Immature natural killer cell (primary cell): Measurements from ENCODE around the gene IQCN. TPM values are rescaled to one million over a fixed set of nuclear protein-coding genes. Genes with fewer than 3 reads are reported as not detected.
A peak's percentile ranks its signal among the peaks of the same experiment; 100 is the strongest.

ENCODE experiments used
- DNase-seq, 3 donors: peaks; one replicate each; pipeline ENCODE4 v3.0.0; 2022; ENCODE audit warnings: mixed read lengths in 1 of 3
- H3K27ac Mint-ChIP-seq, 6 donors: one replicate each; pipeline ENCODE4 v1.8.0; 2020; ENCODE audit warnings: mixed read lengths in 6 of 6, mild to moderate bottlenecking in 5 of 6, inconsistent platforms in 4 of 6, moderate library complexity in 3 of 6
- H3K27me3 Mint-ChIP-seq, 3 donors: one replicate each; pipeline ENCODE4 v1.8.0; 2020 to 2021; ENCODE audit warnings: low read depth in 3 of 3, mild to moderate bottlenecking in 3 of 3, mixed read lengths in 3 of 3, moderate library complexity in 3 of 3, inconsistent platforms in 1 of 3
- H3K36me3 Mint-ChIP-seq, 3 donors: one replicate each; pipeline ENCODE4 v1.8.0; 2020; ENCODE audit warnings: mixed read lengths in 3 of 3, inconsistent platforms in 2 of 3, mild to moderate bottlenecking in 2 of 3
- H3K4me1 Mint-ChIP-seq, 2 donors: one replicate each; pipeline ENCODE4 v1.8.0; 2020; ENCODE audit warnings: inconsistent platforms in 2 of 2, mild to moderate bottlenecking in 2 of 2, mixed read lengths in 2 of 2, moderate library complexity in 1 of 2
- H3K4me3 Mint-ChIP-seq, 5 donors: one replicate each; pipeline ENCODE4 v1.8.0; 2020; ENCODE audit warnings: mild to moderate bottlenecking in 5 of 5, mixed read lengths in 5 of 5, inconsistent platforms in 3 of 5, moderate library complexity in 3 of 5
- H3K9me3 Mint-ChIP-seq, 6 donors: one replicate each; pipeline ENCODE4 v1.8.0; 2020; ENCODE audit warnings: mild to moderate bottlenecking in 6 of 6, mixed read lengths in 6 of 6, inconsistent platforms in 4 of 6, moderate library complexity in 3 of 6
- polyA plus RNA-seq, 3 donors: library from polyadenylated mRNA; unstranded; fragments of 300-500 nt; fragmentation: Illumina TruSeq; gene quantifications; one replicate each; pipeline ENCODE4 v1.2.3, GENCODE V29; 2021

The IQCN gene, protein sequence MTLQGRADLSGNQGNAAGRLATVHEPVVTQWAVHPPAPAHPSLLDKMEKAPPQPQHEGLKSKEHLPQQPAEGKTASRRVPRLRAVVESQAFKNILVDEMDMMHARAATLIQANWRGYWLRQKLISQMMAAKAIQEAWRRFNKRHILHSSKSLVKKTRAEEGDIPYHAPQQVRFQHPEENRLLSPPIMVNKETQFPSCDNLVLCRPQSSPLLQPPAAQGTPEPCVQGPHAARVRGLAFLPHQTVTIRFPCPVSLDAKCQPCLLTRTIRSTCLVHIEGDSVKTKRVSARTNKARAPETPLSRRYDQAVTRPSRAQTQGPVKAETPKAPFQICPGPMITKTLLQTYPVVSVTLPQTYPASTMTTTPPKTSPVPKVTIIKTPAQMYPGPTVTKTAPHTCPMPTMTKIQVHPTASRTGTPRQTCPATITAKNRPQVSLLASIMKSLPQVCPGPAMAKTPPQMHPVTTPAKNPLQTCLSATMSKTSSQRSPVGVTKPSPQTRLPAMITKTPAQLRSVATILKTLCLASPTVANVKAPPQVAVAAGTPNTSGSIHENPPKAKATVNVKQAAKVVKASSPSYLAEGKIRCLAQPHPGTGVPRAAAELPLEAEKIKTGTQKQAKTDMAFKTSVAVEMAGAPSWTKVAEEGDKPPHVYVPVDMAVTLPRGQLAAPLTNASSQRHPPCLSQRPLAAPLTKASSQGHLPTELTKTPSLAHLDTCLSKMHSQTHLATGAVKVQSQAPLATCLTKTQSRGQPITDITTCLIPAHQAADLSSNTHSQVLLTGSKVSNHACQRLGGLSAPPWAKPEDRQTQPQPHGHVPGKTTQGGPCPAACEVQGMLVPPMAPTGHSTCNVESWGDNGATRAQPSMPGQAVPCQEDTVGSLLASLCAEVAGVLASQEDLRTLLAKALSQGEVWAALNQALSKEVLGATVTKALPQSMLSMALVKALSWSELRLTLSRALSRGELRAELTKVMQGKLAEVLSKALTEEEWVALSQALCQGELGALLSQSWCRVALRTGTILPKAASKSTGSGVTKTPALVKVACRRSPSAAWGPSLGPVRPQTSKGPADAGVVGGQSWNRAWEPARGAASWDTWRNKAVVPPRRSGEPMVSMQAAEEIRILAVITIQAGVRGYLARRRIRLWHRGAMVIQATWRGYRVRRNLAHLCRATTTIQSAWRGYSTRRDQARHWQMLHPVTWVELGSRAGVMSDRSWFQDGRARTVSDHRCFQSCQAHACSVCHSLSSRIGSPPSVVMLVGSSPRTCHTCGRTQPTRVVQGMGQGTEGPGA (N-terminal part only)
- polyA plus RNA-seq: under 1 TPM in 1 of 3 donors, not detected in 2; 0.15 TPM

DNA sequence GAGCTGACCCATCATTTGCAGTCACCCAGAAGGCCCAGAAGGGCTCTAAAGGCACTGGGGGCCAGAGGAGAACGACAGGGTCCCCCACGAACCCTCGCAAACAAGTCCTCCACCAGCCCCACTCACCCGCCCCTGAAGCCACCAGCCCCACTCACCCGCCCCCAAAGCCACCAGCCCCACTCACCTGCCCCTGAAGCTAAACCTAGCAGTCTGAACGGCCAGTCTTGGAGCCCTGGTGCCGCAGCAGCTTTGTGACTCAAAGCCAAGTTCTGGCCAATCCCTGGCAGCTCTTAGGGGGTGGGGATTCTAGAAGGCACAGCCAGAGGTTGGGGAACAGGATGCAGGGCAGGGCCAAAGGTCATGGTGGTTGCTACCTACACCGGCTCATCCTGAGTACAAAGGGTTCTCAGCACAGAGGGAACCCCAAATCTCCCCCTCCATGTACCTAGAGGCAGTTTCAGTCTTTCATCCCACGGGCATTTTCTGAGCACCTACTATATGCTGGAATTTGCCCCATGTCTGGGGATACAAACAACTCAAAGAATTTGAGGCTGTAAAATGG, at the start of gene IQCN:
Gene IQCN (minus strand): TSS at position 234 of the 562 bp plus-strand sequence. CDS start 4,974 bp downstream, outside the sequence.
- Mint-ChIP-seq H3K27me3 (peaks cover 64 to 76% (median 74%) of the 10 kb centered on the region in 3 donors), H3K36me3 (peaks cover 0 to 2% (median under 1%) of the 10 kb centered on the region in 3 donors), H3K4me1 (peaks cover 17 to 25% of the 10 kb centered on the region in 2 donors), H3K27ac (peak within 1 kb of the TSS in 5 of 6 donors; percentile 32 to 76 (median 61)), H3K9me3 (no peaks in the 10 kb centered on the region), H3K4me3 (peak within 1 kb of the TSS in 2 of 5 donors; percentile 21 to 36)
- DNase-seq: peak in 2 of 3 donors; percentile 35 to 39

DNA sequence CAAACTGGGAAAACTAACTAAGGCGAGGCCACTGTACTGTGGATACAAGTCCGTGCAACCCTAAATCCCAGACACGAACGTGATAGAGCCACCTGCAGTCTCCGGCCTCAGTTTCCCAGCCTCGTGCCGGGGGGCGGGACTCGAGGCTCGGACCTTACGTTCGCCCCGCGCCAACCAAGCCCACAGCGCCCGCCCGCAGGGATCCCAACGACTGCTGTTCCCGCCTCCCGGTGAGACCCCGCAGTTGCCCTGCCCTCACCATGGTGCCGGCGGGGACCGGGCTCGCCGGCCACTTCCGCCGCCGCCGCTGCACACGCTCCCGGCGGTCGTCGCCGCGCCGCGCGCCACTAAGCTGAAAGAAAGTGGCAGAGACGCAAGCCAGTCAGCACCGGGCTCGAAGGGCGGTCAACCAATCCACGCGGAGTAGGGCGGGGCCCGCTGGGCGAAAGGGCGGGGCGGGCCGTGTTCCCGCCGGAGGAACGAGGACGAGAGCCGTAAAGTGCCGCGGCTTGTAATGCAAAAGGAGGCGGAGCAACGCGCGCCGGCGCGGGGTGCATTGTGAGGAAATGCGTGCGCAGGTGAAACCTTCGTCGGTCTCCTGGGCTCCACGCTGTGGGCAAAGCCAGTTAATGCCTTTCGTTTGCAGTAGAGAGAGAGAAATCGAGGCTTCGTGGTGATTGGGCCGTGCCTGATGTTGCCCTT, 48.7 kb upstream of the IQCN start, which contains the start of gene LSM4:
Gene LSM4 (minus strand): TSS at position 318 of the 702 bp plus-strand sequence. CDS start 56 bp downstream, at position 262.
- H3K27me3 Mint-ChIP-seq: peaks cover 0 to 9% (median 0%) of the 10 kb centered on the region in 3 donors
- H3K36me3 Mint-ChIP-seq: no peaks in the 10 kb centered on the region
- H3K4me3 Mint-ChIP-seq: peak within 1 kb of the TSS; percentile 85 to 92 (median 89)
- DNase-seq: peak; percentile 99
- no peaks in the 10 kb centered on the region for H3K9me3 Mint-ChIP-seq
- H3K4me1 Mint-ChIP-seq: peaks cover 53 to 58% of the 10 kb centered on the region in 2 donors
- H3K27ac Mint-ChIP-seq: peak within 1 kb of the TSS; percentile 96 to 99 (median 98)

DNA sequence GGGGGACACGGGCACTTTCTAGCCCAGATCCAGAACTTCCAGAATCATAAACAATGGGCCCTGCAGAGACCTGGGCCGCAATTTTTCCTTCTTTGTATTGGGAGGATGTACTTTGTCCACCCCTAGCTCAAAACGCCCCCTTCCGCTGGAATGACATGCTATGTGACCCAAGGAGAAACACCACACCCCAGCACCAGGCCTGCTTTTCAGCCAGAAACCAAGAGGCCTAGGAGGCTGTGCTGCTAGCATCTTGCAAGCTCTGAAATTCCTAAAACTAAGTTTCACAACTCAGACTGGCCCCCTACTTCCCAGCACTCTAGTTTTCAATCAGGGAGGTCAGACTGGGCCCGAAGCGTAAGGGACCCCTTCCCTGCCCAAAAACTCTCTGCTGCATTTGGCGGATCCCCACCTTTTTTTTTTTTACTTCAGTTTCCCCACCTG, 48.1 kb upstream of the IQCN start:
- Mint-ChIP-seq H3K4me3 (peak overlapping the region; percentile 85 to 92 (median 89)), H3K36me3 (no peaks in the 10 kb centered on the region), H3K27me3 (peaks cover 0 to 9% (median 0%) of the 10 kb centered on the region in 3 donors), H3K4me1 (peaks cover 58 to 63% of the 10 kb centered on the region in 2 donors), H3K9me3 (no peaks in the 10 kb centered on the region), H3K27ac (peak overlapping the region; percentile 88 to 99 (median 96))
- DNase-seq: peak in 2 of 3 donors; percentile 20

DNA sequence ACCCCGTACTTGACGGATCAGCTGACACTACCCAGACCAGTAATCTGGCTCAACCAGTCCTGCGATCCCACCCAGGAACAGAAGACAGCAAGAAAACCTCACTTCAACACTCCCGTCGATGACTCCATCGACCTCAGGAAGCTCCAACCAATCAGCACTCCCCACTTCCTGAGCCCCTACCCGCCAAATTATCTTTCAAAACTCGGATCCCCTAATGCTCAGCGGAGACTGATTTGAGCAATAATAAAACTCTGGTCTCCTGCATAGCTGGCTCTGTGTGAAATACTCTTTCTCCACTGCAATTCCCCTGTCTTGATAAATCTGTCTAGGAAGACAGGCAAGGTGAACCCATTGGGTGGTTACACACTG, 47.5 kb upstream of the IQCN start:
- DNase-seq: peak in 2 of 3 donors; percentile 20 to 22
- Mint-ChIP-seq H3K27ac (peak overlapping the region; percentile 88 to 99 (median 96)), H3K4me3 (peak overlapping the region; percentile 85 to 92 (median 89)), H3K9me3 (no peaks in the 10 kb centered on the region), H3K27me3 (peaks cover 0 to 9% (median 0%) of the 10 kb centered on the region in 3 donors), H3K36me3 (no peaks in the 10 kb centered on the region), H3K4me1 (peaks cover 58 to 64% of the 10 kb centered on the region in 2 donors)

DNA sequence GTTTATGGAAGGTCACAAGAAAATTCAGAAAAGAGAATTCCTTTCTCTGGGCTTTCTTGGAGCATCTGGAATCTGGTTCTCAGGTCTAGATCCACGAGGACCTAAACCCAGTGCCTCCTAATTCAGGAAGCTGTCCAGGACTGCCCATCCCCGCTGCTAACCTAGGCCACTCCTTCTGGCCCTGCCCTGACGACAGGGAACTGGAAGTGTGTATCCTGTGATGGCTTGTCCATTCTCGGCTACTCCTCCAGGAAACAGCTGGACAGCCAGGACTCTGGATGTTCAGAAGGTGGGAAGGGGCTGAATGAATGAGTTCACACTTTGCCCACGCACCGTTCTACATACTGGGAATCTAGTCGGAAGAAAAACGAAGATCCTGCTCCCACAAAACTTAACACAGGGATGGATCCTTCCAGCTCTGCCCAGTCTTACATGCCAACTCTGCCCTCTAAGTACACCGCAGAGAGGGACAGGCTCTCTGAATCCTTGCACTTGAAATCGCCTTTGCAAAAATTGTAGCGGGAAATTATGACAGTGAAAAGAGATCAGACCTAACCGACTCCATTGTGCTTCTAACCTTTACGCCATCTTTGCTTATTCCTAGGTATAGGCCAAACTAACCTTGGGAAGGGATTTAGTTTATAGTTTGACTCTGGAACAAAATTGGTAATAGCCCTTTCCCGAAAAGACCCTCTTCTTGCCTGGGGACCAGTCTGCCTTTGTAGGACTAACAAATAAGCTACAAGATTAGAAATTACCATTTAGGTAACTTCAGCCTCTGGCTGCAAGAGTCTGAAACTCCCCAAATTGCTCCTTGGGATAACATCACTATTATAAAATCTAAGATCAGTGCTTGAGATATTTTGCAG, 46.8 kb upstream of the IQCN start:
- no peaks in the 10 kb centered on the region for H3K36me3 Mint-ChIP-seq
- no peaks in the 10 kb centered on the region for H3K9me3 Mint-ChIP-seq
- H3K4me3 Mint-ChIP-seq: peak overlapping the region; percentile 85 to 92 (median 89)
- peaks cover 0 to 9% (median 0%) of the 10 kb centered on the region in 3 donors for H3K27me3 Mint-ChIP-seq
- peaks cover 60 to 70% of the 10 kb centered on the region in 2 donors for H3K4me1 Mint-ChIP-seq
- DNase-seq: no peak
- H3K27ac Mint-ChIP-seq: peak overlapping the region; percentile 88 to 99 (median 96)

DNA sequence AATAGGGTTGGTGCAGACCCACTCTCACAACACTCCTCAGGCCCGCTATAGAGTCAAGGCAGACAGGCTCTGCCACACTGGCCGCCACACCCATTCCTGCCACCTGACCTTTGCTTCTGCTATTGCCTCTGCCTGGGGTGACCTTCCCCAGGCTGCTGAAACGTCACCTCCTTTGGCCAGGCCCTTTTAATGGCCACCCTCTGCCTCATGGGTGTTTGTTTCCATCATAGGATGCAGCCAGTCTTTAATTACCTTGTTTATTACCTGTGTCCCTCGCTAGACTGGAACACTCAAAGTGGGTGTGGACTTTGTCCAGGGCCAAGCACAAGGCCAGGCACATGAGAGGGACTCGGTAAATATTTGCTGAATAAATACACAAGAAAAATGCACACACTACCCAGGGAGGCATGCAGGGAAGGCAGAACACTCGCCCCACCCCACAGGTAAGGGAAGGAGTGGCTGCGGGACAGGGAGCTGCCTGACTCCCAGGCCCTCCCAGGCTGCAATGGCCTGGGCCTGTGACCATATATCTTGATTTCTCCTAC, 45.4 kb upstream of the IQCN start:
- H3K4me3 Mint-ChIP-seq: peak overlapping the region in 4 of 5 donors; percentile 56 to 61 (median 60)
- no peaks in the 10 kb centered on the region for H3K9me3 Mint-ChIP-seq
- peaks cover 0 to 9% (median 0%) of the 10 kb centered on the region in 3 donors for H3K27me3 Mint-ChIP-seq
- H3K27ac Mint-ChIP-seq: peak overlapping the region; percentile 72 to 99 (median 86)
- no peaks in the 10 kb centered on the region for H3K36me3 Mint-ChIP-seq
- DNase-seq: no peak
- peaks cover 64 to 78% of the 10 kb centered on the region in 2 donors for H3K4me1 Mint-ChIP-seq

DNA sequence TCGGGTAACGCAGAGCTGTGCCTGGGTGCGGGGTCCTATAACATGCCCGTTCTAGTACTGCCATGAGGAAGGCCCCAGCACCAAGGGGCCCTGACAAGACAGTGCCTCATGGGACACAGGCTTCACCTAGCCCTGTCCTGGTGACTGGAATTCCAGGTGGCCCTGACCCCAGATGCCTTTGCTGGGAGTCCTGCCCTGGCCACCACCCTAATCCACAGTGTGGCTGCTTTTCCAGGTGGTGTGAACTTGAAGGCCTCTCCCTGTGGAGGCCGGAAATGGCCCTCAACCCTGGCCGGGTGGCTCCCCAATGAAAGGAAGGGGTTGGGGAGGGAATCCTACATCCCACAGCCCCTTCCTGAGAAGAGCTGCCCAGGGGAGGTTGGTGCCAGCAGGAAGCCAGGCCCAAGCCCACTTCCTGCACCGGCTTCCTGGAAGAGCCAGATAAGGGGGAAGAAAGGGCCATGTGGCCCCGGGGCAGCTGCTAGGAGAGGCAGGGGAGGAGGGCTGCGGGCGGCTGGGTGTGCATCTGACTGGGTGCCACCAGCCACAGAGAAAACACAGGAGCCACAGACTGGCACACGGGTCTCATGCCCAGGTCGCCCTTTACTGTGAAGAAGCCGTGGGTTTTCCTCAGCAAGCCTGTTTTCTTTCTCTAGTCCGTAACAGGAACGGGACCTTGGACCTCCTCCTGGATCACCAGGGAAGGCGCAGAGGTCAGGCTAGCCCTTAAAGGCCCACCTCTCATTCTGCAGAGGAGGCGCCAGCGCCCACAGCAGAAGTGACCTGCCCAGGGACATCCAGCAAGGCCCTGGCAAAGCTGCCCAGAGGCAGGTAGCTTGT, 43.9 kb upstream of the IQCN start:
- peaks cover 0 to 9% (median 0%) of the 10 kb centered on the region in 3 donors for H3K27me3 Mint-ChIP-seq
- peaks cover 55 to 68% of the 10 kb centered on the region in 2 donors for H3K4me1 Mint-ChIP-seq
- peak overlapping the region; percentile 84 to 99 (median 92) for H3K27ac Mint-ChIP-seq
- peaks cover 0 to 3% (median 0%) of the 10 kb centered on the region in 3 donors for H3K36me3 Mint-ChIP-seq
- no peaks in the 10 kb centered on the region for H3K9me3 Mint-ChIP-seq
- H3K4me3 Mint-ChIP-seq: peak overlapping the region; percentile 63 to 81 (median 73)
- peak; percentile 58 to 63 (median 62) for DNase-seq

DNA sequence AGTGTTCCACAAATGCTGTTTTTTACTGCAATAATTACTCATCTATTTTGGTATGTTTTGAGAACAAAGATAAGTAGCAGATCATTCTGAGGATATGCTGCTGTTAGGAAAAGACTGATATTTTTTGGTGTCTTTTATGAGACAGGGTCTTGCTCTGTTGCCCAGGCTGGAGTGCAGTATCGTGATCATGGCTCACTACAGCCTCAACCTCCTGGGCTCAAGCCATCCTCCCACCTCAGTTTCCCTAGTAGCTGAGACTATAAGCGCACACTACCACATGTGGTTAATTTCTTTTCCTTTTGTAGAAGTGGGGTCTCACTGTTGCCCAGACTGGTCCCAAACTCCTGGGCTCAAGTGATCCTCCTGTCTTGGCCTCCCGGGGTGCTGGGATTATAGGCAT, 39.1 kb upstream of the IQCN start:
- DNase-seq: no peak
- H3K4me1 Mint-ChIP-seq: peaks cover 22 to 33% of the 10 kb centered on the region in 2 donors
- no peak overlapping the region for H3K4me3 Mint-ChIP-seq
- peaks cover 0 to 3% (median 0%) of the 10 kb centered on the region in 3 donors for H3K36me3 Mint-ChIP-seq
- no peak overlapping the region for H3K27ac Mint-ChIP-seq
- peaks cover 0 to 2% (median 0%) of the 10 kb centered on the region in 3 donors for H3K27me3 Mint-ChIP-seq
- no peaks in the 10 kb centered on the region for H3K9me3 Mint-ChIP-seq

DNA sequence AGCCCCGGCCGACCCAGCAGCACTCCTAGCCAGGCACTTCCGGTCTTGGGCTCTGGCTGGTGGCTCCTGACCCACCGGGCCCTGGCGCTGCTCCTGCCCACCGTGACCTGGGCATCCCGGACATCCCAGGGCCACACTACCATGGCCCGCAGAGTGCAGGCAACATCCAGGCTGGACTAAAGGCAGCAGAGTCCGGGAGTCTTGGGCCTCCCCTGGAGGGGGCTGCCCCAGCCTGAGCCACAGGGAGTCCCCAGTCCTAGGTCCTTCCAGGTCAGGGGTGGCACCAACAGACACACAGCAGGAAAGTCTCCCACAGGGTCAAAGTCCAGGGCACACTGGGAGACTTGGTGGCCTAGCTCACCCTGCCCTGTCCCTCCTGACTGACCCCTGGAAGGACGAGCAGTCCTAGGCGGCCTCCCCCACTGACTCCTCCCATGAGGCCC, 37.9 kb upstream of the IQCN start:
- Mint-ChIP-seq H3K27ac (no peak overlapping the region), H3K4me3 (no peak overlapping the region), H3K27me3 (peaks cover 0 to 2% (median 0%) of the 10 kb centered on the region in 3 donors), H3K36me3 (peaks cover under 1 to 3% (median under 1%) of the 10 kb centered on the region in 3 donors), H3K4me1 (peaks cover 12 to 23% of the 10 kb centered on the region in 2 donors), H3K9me3 (no peaks in the 10 kb centered on the region)
- DNase-seq: no peak

DNA sequence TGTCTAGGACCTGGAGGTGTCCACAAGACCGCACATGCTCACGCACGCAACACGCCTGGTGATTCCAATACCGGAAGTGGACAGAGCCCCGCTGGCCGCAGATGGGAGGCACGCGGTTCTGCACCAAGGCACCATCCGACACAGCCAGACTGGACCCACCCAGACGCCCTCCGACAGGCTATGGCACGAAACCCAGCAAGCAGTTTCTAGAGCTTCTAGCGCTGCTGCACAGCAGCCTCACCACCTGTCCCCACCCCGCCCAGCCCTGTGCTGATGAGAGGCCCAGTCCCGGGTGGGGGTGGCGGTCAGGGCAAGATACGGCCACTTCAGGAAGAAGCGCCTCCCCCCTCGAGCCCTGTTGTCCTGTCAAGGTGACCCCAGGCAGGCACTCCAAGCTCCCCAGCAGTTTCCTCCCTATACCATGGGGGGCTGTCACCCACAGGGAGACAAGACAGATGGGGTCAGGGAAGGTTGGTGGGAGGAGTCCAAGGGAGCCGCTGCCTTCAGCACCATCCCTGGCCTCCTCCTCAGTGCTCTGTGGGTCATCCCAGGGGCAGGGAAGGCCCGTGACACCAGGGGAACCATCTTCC, 37.3 kb upstream of the IQCN start:
- Mint-ChIP-seq H3K4me3 (no peak overlapping the region), H3K27me3 (peaks cover 0 to 2% (median 0%) of the 10 kb centered on the region in 3 donors), H3K9me3 (no peaks in the 10 kb centered on the region), H3K4me1 (peaks cover 14 to 26% of the 10 kb centered on the region in 2 donors), H3K36me3 (peaks cover 4 to 6% (median 5%) of the 10 kb centered on the region in 3 donors), H3K27ac (no peak overlapping the region)
- DNase-seq: no peak
